ENCODE measurements around the gene PSMC3IP.

GRCh38 chr17:42535155-42536047 is 42.1 kb downstream of the PSMC3IP start:
- TF ChIP-seq EZH2 (IDR thresholded peaks at IDR 0.05) = no peak
- TF ChIP-seq POLR2AphosphoS5 (IDR thresholded peaks at IDR 0.05; ENCODE audit: borderline replicate concordance, low read depth, low read length) = no peak

Data from SK-N-MC (cell line).